ENCODE measurements around the gene MGRN1. TPM values are rescaled to one million over a fixed set of nuclear protein-coding genes. Genes with fewer than 3 reads are reported as not detected.

MGRN1 gene
- total RNA-seq, 1 experiment from 2014 or later, result 105 TPM

- H3K36me3 Mint-ChIP-seq (ENCODE audit: insufficient read depth, unreplicated experiment), result peaks cover 55% of the 10 kb centered on the region
- H3K9me3 Mint-ChIP-seq (ENCODE audit: low read depth, unreplicated experiment), result no peaks in the 10 kb centered on the region
- CTCF ChIA-PET, result no interaction called here
- H3K4me3 Mint-ChIP-seq (ENCODE audit: low read depth, unreplicated experiment), result no peak overlapping the region
- H3K27ac Mint-ChIP-seq (ENCODE audit: unreplicated experiment), result no peak overlapping the region
- BruUV-seq (replicated peaks), result no TSS peak
- no peak for TF ChIP-seq CTCF (IDR thresholded peaks at IDR 0.05; ENCODE audit: unreplicated experiment)
- intact Hi-C loops (cut with micrococcal nuclease; ENCODE audit: unreplicated experiment), result no loop called here
- H3K27me3 Mint-ChIP-seq (ENCODE audit: unreplicated experiment), result no peaks in the 10 kb centered on the region
- peaks cover 20% of the 10 kb centered on the region for H3K4me1 Mint-ChIP-seq (ENCODE audit: low read depth, unreplicated experiment)
- no peak for DNase-seq
Observed at GRCh38 chr16:4661661-4662060, 37.0 kb downstream of the MGRN1 start.

GRCh38 chr16:4663465-4663776 is 38.8 kb downstream of the MGRN1 start:
- CTCF ChIA-PET, result interaction anchor here (0.8 kb wide), 1 partner anchor 13 kb away, joined by 3 read pairs; no protein-coding TSS in a partner anchor
- Mint-ChIP-seq H3K27me3 (ENCODE audit: unreplicated experiment) (no peaks in the 10 kb centered on the region), H3K27ac (ENCODE audit: unreplicated experiment) (no peak overlapping the region), H3K36me3 (ENCODE audit: insufficient read depth, unreplicated experiment) (peaks cover 49% of the 10 kb centered on the region), H3K4me3 (ENCODE audit: low read depth, unreplicated experiment) (no peak overlapping the region), H3K9me3 (ENCODE audit: low read depth, unreplicated experiment) (no peaks in the 10 kb centered on the region), H3K4me1 (ENCODE audit: low read depth, unreplicated experiment) (peaks cover 20% of the 10 kb centered on the region)
- no TSS peak for BruUV-seq (replicated peaks)
- no peak for DNase-seq
- no peak for TF ChIP-seq CTCF (IDR thresholded peaks at IDR 0.05; ENCODE audit: unreplicated experiment)
- intact Hi-C loops (cut with micrococcal nuclease; ENCODE audit: unreplicated experiment), result no loop called here

- Mint-ChIP-seq H3K27ac (ENCODE audit: unreplicated experiment) (peak overlapping the region; percentile 70), H3K36me3 (ENCODE audit: insufficient read depth, unreplicated experiment) (peaks cover 45% of the 10 kb centered on the region), H3K9me3 (ENCODE audit: low read depth, unreplicated experiment) (no peaks in the 10 kb centered on the region), H3K27me3 (ENCODE audit: unreplicated experiment) (no peaks in the 10 kb centered on the region), H3K4me1 (ENCODE audit: low read depth, unreplicated experiment) (peaks cover 20% of the 10 kb centered on the region), H3K4me3 (ENCODE audit: low read depth, unreplicated experiment) (no peak overlapping the region)
- DNase-seq, result no peak
- BruUV-seq (replicated peaks), result no TSS peak
- CTCF ChIA-PET, result interaction anchor here (0.8 kb wide), 1 partner anchor 14 kb away, joined by 3 read pairs; no protein-coding TSS in a partner anchor
- intact Hi-C loops (cut with micrococcal nuclease; ENCODE audit: unreplicated experiment), result no loop called here
- TF ChIP-seq CTCF (IDR thresholded peaks at IDR 0.05; ENCODE audit: unreplicated experiment), result no peak
Observed at GRCh38 chr16:4663777-4664465, 39.3 kb downstream of the MGRN1 start.

- Mint-ChIP-seq H3K36me3 (ENCODE audit: insufficient read depth, unreplicated experiment) (peaks cover 37% of the 10 kb centered on the region), H3K9me3 (ENCODE audit: low read depth, unreplicated experiment) (no peaks in the 10 kb centered on the region), H3K4me3 (ENCODE audit: low read depth, unreplicated experiment) (peak overlapping the region; percentile 16), H3K27me3 (ENCODE audit: unreplicated experiment) (no peaks in the 10 kb centered on the region), H3K27ac (ENCODE audit: unreplicated experiment) (peak overlapping the region; percentile 70), H3K4me1 (ENCODE audit: low read depth, unreplicated experiment) (peaks cover 20% of the 10 kb centered on the region)
- intact Hi-C loops (cut with micrococcal nuclease; ENCODE audit: unreplicated experiment), result no loop called here
- no TSS peak for BruUV-seq (replicated peaks)
- no peak for TF ChIP-seq CTCF (IDR thresholded peaks at IDR 0.05; ENCODE audit: unreplicated experiment)
- CTCF ChIA-PET, result no interaction called here
- DNase-seq, result peak; percentile 28
Observed at GRCh38 chr16:4664538-4665418, 40.2 kb downstream of the MGRN1 start.
